Brain microvascular endothelial cell (primary cell): ENCODE data around the gene ABCB6.

ENCODE experiments used
- DNase-seq: peaks from one replicate; pipeline ENCODE4 v3.0.0-alpha.2; 2020
- H3K27ac ChIP-seq: fragments of 250-450 bp; sonication (Bioruptor Pico); 2 replicates; pipeline ENCODE4 v1.5.1; 2020; ENCODE audit warnings: mild to moderate bottlenecking, moderate library complexity
- H3K27me3 ChIP-seq: fragments of 250-450 bp; sonication (Bioruptor Pico); replicated peaks from 2 replicates; pipeline ENCODE4 v1.5.1; 2020; ENCODE audit warnings: mild to moderate bottlenecking
- H3K36me3 ChIP-seq: fragments of 250-450 bp; sonication (Bioruptor Pico); replicated peaks from 2 replicates; pipeline ENCODE4 v1.5.1; 2020; ENCODE audit warnings: mild to moderate bottlenecking
- H3K4me3 ChIP-seq: 2 replicates; pipeline ENCODE4 v1.5.1; 2011; ENCODE audit warnings: low read depth, mild to moderate bottlenecking, control low read depth, low read length, moderate library complexity
- CTCF ChIP-seq: IDR thresholded peaks from 2 replicates; pipeline ENCODE4 v1.5.1; 2011; ENCODE audit warnings: low read depth, mild to moderate bottlenecking, moderate library complexity, low read length, control low read depth, inconsistent platforms; ENCODE audit errors: missing control alignments
- in situ Hi-C: cut with HindIII; loops from 2 replicates; pipeline ENCODE4 v1.10.0; 2017; ENCODE audit warnings: low sequenced_read_pairs, low pct_ligation_motif_present

Gene ABCB6

DNA sequence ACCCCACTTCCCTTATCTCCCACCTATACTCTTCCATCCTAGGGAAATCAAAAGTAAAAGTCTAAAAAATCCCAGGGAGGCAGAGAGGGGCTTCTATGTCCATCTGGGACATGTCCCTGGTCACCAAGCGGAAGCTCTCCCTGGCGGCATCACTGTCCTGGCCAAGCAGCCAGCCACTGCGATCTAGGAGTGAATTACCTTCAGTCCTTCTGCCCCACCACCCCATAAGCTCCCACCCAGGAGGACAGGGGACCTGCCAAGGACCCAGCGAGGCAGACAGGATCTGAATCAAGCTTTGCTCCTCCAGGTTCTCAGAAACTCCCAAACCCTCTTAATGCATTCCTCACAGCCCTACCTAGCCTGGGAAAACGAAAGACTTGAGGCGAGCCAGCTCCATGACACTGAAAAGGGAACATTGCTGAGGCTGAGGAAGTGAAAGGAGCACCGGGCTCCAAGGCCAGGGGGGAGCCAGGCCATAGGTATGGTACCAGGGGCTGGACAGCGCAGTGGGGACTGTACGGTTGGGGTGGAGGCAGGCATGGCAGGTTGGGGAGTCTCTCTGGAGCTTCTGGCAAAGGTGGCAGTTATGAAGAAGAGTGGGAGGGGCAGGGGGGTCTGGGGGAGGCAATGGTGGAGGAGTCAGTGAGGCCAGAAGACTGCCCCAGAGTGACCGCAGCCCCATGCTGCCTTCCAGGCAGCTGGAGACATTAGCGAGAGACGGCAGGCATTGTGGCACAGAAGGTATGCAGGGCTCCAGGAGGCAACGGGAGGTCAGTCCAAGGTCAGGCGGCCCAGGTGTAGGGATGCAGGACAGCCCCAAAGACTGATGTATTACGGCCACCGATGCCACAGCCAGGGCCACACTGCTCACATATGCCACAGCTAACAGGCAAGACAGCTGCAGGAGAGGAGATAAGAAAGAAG lies 46.3 kb downstream of the ABCB6 start:
- DNase-seq, result no peak
- no peak for TF ChIP-seq CTCF
- in situ Hi-C loops, result no loop called here
- H3K4me3 ChIP-seq, result no peak overlapping the region
- H3K27me3 ChIP-seq, result no peaks in the 10 kb centered on the region
- no peak overlapping the region for H3K27ac ChIP-seq
- H3K36me3 ChIP-seq, result peaks cover 16% of the 10 kb centered on the region

DNA sequence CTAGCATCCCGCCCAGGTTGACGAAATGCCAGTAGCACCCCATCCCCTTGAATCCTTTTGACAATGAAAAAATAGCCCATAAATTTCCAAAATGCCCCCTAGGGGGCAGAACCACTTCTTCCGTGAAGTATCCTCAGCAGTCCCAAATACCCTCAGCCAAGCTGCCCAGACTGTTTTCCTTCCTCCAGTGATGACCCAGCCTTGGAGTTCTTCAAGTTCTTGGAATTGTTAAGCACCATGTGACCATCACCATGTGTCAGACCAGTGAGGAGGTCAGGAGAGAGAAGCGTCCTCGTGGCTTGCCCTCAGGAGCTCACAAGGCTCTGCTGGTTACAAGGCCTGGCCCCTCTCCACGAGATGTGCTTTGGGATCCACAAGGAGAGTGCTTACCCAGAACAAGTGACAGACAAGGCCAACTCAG lies 47.5 kb downstream of the ABCB6 start:
- DNase-seq, result peak; percentile 71
- in situ Hi-C loops, result no loop called here
- H3K27ac ChIP-seq, result no peak overlapping the region
- TF ChIP-seq CTCF, result peak; percentile 82
- H3K36me3 ChIP-seq, result peaks cover 16% of the 10 kb centered on the region
- no peak overlapping the region for H3K4me3 ChIP-seq
- H3K27me3 ChIP-seq, result no peaks in the 10 kb centered on the region

DNA sequence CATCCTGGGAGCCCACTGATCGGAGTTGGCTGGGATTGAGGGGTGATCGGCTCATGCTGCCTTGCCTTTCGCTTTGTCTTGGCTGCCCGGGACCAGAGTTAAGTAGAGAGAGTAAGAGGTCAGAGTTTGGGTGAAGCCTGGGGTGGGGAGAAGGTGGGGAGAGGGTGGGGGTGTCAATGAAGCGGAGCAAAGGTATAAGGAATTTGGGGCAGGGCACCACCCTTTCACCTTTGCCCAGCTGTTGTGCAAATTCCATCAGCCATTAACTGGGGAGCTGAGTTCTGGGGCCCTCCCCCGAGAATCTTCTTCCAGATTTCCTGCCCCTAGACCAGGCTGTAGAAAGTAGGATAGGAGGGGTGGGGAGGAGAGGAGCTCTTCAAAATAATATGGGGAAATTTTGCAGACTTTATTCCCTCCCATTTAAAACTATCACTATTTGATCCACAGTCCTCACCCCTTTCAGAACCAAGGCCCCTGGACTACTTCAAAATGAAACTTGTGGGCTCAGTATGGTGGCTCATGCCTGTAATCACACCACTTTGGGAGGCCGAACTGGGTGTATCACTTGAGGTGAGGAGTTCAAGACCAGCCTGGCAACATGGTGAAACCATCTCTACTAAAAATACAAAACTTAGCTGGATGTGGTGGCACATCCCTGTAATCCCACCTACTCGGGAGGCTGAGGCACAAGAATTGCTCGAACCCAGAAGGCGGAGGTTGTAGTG lies 48.7 kb downstream of the ABCB6 start, which contains the start of gene SLC23A3:
SLC23A3 (minus strand) TSS at position 100 of the 725 bp plus-strand sequence; CDS start at position 55, 45 bp downstream.
- Histone ChIP-seq H3K27ac (no peak within 1 kb of the TSS), H3K4me3 (no peak within 1 kb of the TSS), H3K36me3 (peaks cover 16% of the 10 kb centered on the region), H3K27me3 (no peaks in the 10 kb centered on the region)
- in situ Hi-C loops, result no loop called here
- DNase-seq, result no peak
- TF ChIP-seq CTCF, result no peak

GRCh38 chr2:219168932-219169331 lies 49.8 kb downstream of the ABCB6 start:
- Histone ChIP-seq H3K36me3 (peaks cover 10% of the 10 kb centered on the region), H3K27ac (no peak overlapping the region), H3K27me3 (no peaks in the 10 kb centered on the region), H3K4me3 (no peak overlapping the region)
- no peak for TF ChIP-seq CTCF
- in situ Hi-C loops, result no loop called here
- no peak for DNase-seq

DNA sequence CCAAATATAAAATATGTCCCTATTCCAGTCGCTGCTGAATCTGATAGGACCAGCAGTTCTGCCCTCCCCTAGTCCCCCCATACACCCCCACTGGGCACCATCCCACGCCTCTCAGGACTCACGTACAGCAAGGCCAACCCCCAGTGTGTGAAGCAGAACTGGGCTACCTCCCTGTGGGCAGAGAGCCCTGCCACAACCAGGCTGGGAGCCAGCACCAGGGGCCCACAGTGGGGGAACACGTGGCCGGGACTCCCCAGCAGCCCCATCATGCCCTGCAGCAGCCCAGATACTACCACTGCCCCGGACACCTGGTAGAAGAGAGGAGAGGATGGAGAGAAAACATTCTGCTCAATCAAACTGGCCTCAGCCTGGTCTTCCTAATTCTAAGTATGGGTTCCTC lies 50.2 kb downstream of the ABCB6 start:
- no peak for TF ChIP-seq CTCF
- H3K27me3 ChIP-seq, result no peaks in the 10 kb centered on the region
- peaks cover 10% of the 10 kb centered on the region for H3K36me3 ChIP-seq
- no peak overlapping the region for H3K4me3 ChIP-seq
- DNase-seq, result no peak
- in situ Hi-C loops, result no loop called here
- no peak overlapping the region for H3K27ac ChIP-seq
